ENCODE results near the gene SPNS1. TPM values are rescaled to one million over a fixed set of nuclear protein-coding genes. Genes with fewer than 3 reads are reported as not detected.
"Not testable (repeated sequence)": the region's sequence is repeated elsewhere in the genome, so short reads cannot be mapped to it uniquely, and the experiment has no call there.

The SPNS1 gene, protein sequence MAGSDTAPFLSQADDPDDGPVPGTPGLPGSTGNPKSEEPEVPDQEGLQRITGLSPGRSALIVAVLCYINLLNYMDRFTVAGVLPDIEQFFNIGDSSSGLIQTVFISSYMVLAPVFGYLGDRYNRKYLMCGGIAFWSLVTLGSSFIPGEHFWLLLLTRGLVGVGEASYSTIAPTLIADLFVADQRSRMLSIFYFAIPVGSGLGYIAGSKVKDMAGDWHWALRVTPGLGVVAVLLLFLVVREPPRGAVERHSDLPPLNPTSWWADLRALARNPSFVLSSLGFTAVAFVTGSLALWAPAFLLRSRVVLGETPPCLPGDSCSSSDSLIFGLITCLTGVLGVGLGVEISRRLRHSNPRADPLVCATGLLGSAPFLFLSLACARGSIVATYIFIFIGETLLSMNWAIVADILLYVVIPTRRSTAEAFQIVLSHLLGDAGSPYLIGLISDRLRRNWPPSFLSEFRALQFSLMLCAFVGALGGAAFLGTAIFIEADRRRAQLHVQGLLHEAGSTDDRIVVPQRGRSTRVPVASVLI
- 50.6 TPM for total RNA-seq (ENCODE audit: unreplicated experiment)
- long read RNA-seq, transcript SPNS1-201 (12 exons, 2,208 nt), result major isoform, 33 of 69 reads
- long read RNA-seq, transcript SPNS1-203 (11 exons, 2,027 nt), result minor isoform, 9 of 69 reads
- long read RNA-seq, partial matches to known transcripts, result 5 of 69 reads
- long read RNA-seq, other reads (novel, unspliced or antisense), result 16 of 69 reads

DNA sequence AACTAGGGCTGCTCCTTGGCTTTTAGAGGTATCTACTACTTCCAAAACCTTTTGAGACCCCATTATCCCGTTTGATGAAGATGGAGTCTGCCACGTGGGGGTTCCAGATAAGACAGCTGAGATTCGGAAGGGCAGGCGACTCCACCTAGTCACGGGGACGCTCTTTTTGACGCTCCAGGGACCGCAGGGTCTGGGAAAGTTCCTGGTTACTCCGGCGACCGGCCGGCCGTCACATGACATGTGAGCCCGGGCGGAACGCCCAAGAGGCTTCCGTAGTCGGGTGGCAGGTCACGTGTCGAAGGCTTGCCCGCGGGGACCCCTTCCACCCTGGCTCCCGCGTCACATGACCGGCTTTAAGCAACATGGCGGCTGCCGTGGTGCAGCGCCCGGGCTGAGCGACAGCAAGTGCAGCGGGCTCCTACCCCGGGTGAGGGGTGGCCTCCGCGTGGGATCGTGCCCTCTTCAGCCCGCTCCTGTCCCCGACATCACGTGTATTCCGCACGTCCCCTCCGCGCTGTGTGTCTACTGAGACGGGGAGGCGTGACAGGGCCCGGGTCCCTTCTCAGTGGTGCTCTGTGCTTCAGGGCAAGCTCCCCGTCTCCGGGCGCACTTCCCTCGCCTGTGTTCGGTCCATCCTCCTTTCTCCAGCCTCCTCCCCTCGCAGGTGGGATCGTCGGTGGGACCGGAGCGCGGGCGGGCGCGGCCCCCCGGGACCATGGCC lies at the start of gene SPNS1:
SPNS1 (plus strand) TSS at position 342 of the 721 bp plus-strand sequence; CDS start at position 716, 374 bp downstream.
- Mint-ChIP-seq H3K4me1 (ENCODE audit: low read depth, unreplicated experiment) (peaks cover 6% of the 10 kb centered on the region), H3K4me3 (ENCODE audit: unreplicated experiment) (peak within 1 kb of the TSS; percentile 99), H3K27ac (ENCODE audit: unreplicated experiment) (peak within 1 kb of the TSS; percentile 96), H3K9me3 (ENCODE audit: unreplicated experiment) (peaks cover 13% of the 10 kb centered on the region), H3K36me3 (ENCODE audit: unreplicated experiment) (no peaks in the 10 kb centered on the region), H3K27me3 (ENCODE audit: unreplicated experiment) (peaks cover 6% of the 10 kb centered on the region)
- peak; percentile 97 for DNase-seq
- no peak for TF ChIP-seq CTCF (IDR thresholded peaks at IDR 0.05; ENCODE audit: partially characterized antibody, unreplicated experiment)

DNA sequence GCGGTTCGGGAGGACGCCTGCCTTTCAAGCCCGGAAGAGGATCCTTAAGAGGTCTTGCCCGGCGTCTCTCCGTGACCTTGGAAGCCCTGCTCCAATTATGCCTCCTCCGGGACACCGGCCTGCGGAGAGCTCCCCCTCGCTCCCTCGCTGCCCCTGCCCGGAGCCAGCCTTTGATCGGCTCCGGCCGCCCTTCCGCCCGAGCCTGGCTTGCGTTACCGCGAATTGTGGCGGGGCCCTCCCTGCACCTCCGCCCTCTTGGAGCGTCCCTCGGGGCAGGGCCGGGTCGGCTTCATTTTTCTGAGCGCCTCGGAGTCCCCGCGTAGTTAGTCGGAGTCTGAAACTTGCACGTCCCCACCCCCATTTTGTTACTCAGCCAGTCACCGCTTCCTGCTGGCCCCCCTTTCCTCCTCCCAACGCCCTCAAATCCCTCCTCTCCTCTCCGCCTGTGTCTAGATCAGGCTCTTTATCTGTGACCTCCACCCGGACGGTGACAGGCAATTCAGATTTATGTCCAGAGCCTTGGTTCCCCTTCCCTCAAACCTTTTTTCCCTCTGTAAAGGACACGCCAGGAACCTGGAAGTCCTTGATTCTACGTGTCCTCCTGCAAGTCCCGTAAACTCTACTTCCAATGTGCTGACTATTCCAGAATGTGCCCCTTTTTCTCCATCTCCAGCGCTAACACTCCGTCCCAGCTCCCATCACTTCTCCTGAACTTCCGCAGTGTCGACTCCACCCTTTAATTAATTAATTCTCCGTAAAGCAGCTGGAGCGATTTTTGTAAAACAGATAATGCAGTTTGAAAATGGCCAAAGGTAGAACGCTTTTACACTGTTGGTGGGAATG lies 49.0 kb upstream of the SPNS1 start:
- no peak for TF ChIP-seq CTCF (IDR thresholded peaks at IDR 0.05; ENCODE audit: partially characterized antibody, unreplicated experiment)
- H3K27me3 Mint-ChIP-seq (ENCODE audit: unreplicated experiment), result peaks cover 5% of the 10 kb centered on the region
- peaks cover 7% of the 10 kb centered on the region for H3K4me1 Mint-ChIP-seq (ENCODE audit: low read depth, unreplicated experiment)
- peak; percentile 87 for DNase-seq
- H3K36me3 Mint-ChIP-seq (ENCODE audit: unreplicated experiment), result no peaks in the 10 kb centered on the region
- peaks cover 8% of the 10 kb centered on the region for H3K9me3 Mint-ChIP-seq (ENCODE audit: unreplicated experiment)
- H3K4me3 Mint-ChIP-seq (ENCODE audit: unreplicated experiment), result peak overlapping the region; percentile 91
- peak overlapping the region; percentile 96 for H3K27ac Mint-ChIP-seq (ENCODE audit: unreplicated experiment)

GRCh38 chr16:28926284-28926683 lies 48.3 kb upstream of the SPNS1 start:
- not testable (repeated sequence) for H3K27me3 Mint-ChIP-seq (ENCODE audit: unreplicated experiment); H3K9me3 Mint-ChIP-seq (ENCODE audit: unreplicated experiment); DNase-seq; H3K36me3 Mint-ChIP-seq (ENCODE audit: unreplicated experiment)
- peak overlapping the region; percentile 91 for H3K4me3 Mint-ChIP-seq (ENCODE audit: unreplicated experiment)
- H3K4me1 Mint-ChIP-seq (ENCODE audit: low read depth, unreplicated experiment), result peaks cover 12% of the 10 kb centered on the region
- peak overlapping the region; percentile 96 for H3K27ac Mint-ChIP-seq (ENCODE audit: unreplicated experiment)

- no peak for TF ChIP-seq CTCF (IDR thresholded peaks at IDR 0.05; ENCODE audit: partially characterized antibody, unreplicated experiment)
- Mint-ChIP-seq H3K36me3 (ENCODE audit: unreplicated experiment) (no peaks in the 10 kb centered on the region), H3K27ac (ENCODE audit: unreplicated experiment) (no peak overlapping the region), H3K9me3 (ENCODE audit: unreplicated experiment) (peaks cover 8% of the 10 kb centered on the region), H3K27me3 (ENCODE audit: unreplicated experiment) (peaks cover 6% of the 10 kb centered on the region), H3K4me1 (ENCODE audit: low read depth, unreplicated experiment) (peaks cover 15% of the 10 kb centered on the region), H3K4me3 (ENCODE audit: unreplicated experiment) (no peak overlapping the region)
- DNase-seq, result no peak
Observed at GRCh38 chr16:28927815-28928214, 46.8 kb upstream of the SPNS1 start.

DNA sequence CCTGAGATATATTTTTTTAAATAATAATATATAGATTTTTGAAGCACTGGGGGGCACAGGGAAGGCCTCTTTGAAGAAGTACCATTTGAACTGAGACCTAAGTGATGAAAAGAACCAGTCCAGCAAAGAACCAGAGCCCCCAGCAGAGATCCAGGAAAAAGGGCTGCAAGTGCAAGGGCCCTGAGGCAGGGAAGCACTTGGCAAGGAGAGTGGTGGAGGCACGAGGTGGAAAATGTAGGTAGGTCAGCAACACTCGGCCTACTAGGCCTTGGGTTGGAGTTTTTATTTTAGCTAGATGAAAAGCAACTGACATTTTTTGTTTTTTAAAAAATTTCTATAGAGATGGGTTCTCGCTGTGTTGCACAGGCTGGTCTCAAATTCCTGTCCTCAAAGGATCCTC lies 44.4 kb upstream of the SPNS1 start:
- Mint-ChIP-seq H3K27me3 (ENCODE audit: unreplicated experiment) (peaks cover 10% of the 10 kb centered on the region), H3K4me1 (ENCODE audit: low read depth, unreplicated experiment) (peaks cover 10% of the 10 kb centered on the region), H3K27ac (ENCODE audit: unreplicated experiment) (no peak overlapping the region), H3K9me3 (ENCODE audit: unreplicated experiment) (peaks cover 7% of the 10 kb centered on the region), H3K4me3 (ENCODE audit: unreplicated experiment) (no peak overlapping the region), H3K36me3 (ENCODE audit: unreplicated experiment) (no peaks in the 10 kb centered on the region)
- no peak for DNase-seq
- TF ChIP-seq CTCF (IDR thresholded peaks at IDR 0.05; ENCODE audit: partially characterized antibody, unreplicated experiment), result no peak
